Calu3 (cell line): Measurements from ENCODE around the gene COL8A1. TPM values are rescaled to one million over a fixed set of nuclear protein-coding genes. Genes with fewer than 3 reads are reported as not detected.

Experiments used
- BruUV-seq: library from RNA; stranded (reverse); fragments of 400-500 nt; replicated peaks from 2 replicates; lab custom pipeline; 2021; lab: Mats Ljungman, UMichigan
- CTCF ChIA-PET: fragments of 300-600 bp; sonication (Branson Sonifier 250); formaldehyde crosslinking; loops from one replicate; lab custom pipeline; 2022; ENCODE audit warnings: antibody characterized with exemption; lab: Charles Lee
- DNase-seq: peaks from one replicate; pipeline ENCODE4 v3.0.0; 2022
- H3K27ac Mint-ChIP-seq: one replicate; pipeline ENCODE4 v1.8.0; 2022; ENCODE audit warnings: mixed read lengths; ENCODE audit not compliant: unreplicated experiment
- H3K27me3 Mint-ChIP-seq: one replicate; pipeline ENCODE4 v1.8.0; 2022; ENCODE audit warnings: mixed read lengths; ENCODE audit not compliant: unreplicated experiment
- H3K36me3 Mint-ChIP-seq: one replicate; pipeline ENCODE4 v1.8.0; 2022; ENCODE audit warnings: mild to moderate bottlenecking, moderate library complexity, mixed read lengths; ENCODE audit not compliant: insufficient read depth, unreplicated experiment
- H3K4me1 Mint-ChIP-seq: one replicate; pipeline ENCODE4 v1.8.0; 2022; ENCODE audit warnings: mild to moderate bottlenecking, low read depth, mixed read lengths; ENCODE audit not compliant: unreplicated experiment
- H3K4me3 Mint-ChIP-seq: one replicate; pipeline ENCODE4 v1.8.0; 2022; ENCODE audit warnings: mild to moderate bottlenecking, low read depth, moderate library complexity, mixed read lengths; ENCODE audit not compliant: unreplicated experiment
- H3K9me3 Mint-ChIP-seq: one replicate; pipeline ENCODE4 v1.8.0; 2022; ENCODE audit warnings: low read depth, mixed read lengths; ENCODE audit not compliant: unreplicated experiment
- CTCF ChIP-seq: fragments of 200-600 bp; IDR thresholded peaks from one replicate; pipeline ENCODE4 v1.8.0; 2022; ENCODE audit warnings: antibody characterized with exemption; ENCODE audit not compliant: unreplicated experiment
- intact Hi-C: fragments of 100-400 bp; cut with micrococcal nuclease; formaldehyde crosslinking; loops from one replicate; pipeline ENCODE4 v1.10.0; 2022; ENCODE audit not compliant: unreplicated experiment
- total RNA-seq: library from RNA; stranded (reverse); gene quantifications from 2 replicates; pipeline ENCODE4 v1.2.3, GENCODE V29; 2022

The COL8A1 gene
- total RNA-seq, 1 experiment from 2014 or later = 0.71 TPM

- no peaks in the 10 kb centered on the region for H3K36me3 Mint-ChIP-seq
- peaks cover 8% of the 10 kb centered on the region for H3K4me1 Mint-ChIP-seq
- no peak for TF ChIP-seq CTCF
- H3K27ac Mint-ChIP-seq = no peak overlapping the region
- H3K9me3 Mint-ChIP-seq = no peaks in the 10 kb centered on the region
- intact Hi-C loops = no loop called here
- CTCF ChIA-PET = no interaction called here
- no peak overlapping the region for H3K4me3 Mint-ChIP-seq
- H3K27me3 Mint-ChIP-seq = no peaks in the 10 kb centered on the region
- no peak for DNase-seq
- no TSS peak for BruUV-seq
These were observed 24.6 kb downstream of the COL8A1 start for GRCh38 chr3:99662838-99663570.

GRCh38 chr3:99663977-99664376 is 25.6 kb downstream of the COL8A1 start:
- no peaks in the 10 kb centered on the region for H3K36me3 Mint-ChIP-seq
- intact Hi-C loops = no loop called here
- H3K4me3 Mint-ChIP-seq = no peak overlapping the region
- no TSS peak for BruUV-seq
- H3K9me3 Mint-ChIP-seq = no peaks in the 10 kb centered on the region
- H3K27me3 Mint-ChIP-seq = no peaks in the 10 kb centered on the region
- no peak for TF ChIP-seq CTCF
- no peak for DNase-seq
- CTCF ChIA-PET = interaction anchor here (1.0 kb wide), 1 partner anchor 15 kb away, joined by 3 read pairs; no protein-coding TSS in a partner anchor
- H3K4me1 Mint-ChIP-seq = peaks cover 8% of the 10 kb centered on the region
- H3K27ac Mint-ChIP-seq = no peak overlapping the region

GRCh38 chr3:99665017-99665416 is 26.6 kb downstream of the COL8A1 start:
- no peak for DNase-seq
- Mint-ChIP-seq H3K27me3 (no peaks in the 10 kb centered on the region), H3K4me1 (peaks cover 8% of the 10 kb centered on the region), H3K4me3 (no peak overlapping the region), H3K36me3 (no peaks in the 10 kb centered on the region), H3K9me3 (no peaks in the 10 kb centered on the region), H3K27ac (no peak overlapping the region)
- CTCF ChIA-PET = interaction anchor here (0.6 to 1.0 kb wide), 4 partner anchors 10 to 167 kb away, joined by 3 to 4 read pairs (median 3); no protein-coding TSS in a partner anchor
- BruUV-seq = no TSS peak
- TF ChIP-seq CTCF = no peak
- intact Hi-C loops = no loop called here

- intact Hi-C loops = no loop called here
- CTCF ChIA-PET = no interaction called here
- BruUV-seq = no TSS peak
- no peak for DNase-seq
- no peaks in the 10 kb centered on the region for H3K27me3 Mint-ChIP-seq
- H3K9me3 Mint-ChIP-seq = no peaks in the 10 kb centered on the region
- no peak for TF ChIP-seq CTCF
- no peak overlapping the region for H3K27ac Mint-ChIP-seq
- H3K36me3 Mint-ChIP-seq = no peaks in the 10 kb centered on the region
- H3K4me3 Mint-ChIP-seq = no peak overlapping the region
- H3K4me1 Mint-ChIP-seq = peaks cover 8% of the 10 kb centered on the region
These were observed 27.8 kb downstream of the COL8A1 start for GRCh38 chr3:99666201-99666600.
